Epithelial cell of esophagus (primary cell): ENCODE results near the gene FXR1.

Source experiments
- DNase-seq: peaks from one replicate; pipeline ENCODE4 v3.0.0; 2010; ENCODE audit warnings: low read depth
- H3K4me3 ChIP-seq: 2 replicates; pipeline ENCODE4 v1.5.1; 2011; ENCODE audit warnings: mild to moderate bottlenecking, low read length, control low read depth
- TF ChIP-seq, protein P1 (sequence below): IDR thresholded peaks from 2 replicates; pipeline ENCODE4 v1.5.1; 2011; ENCODE audit warnings: low read depth, mild to moderate bottlenecking, low read length, control low read depth, inconsistent platforms; ENCODE audit not compliant: insufficient read depth; ENCODE audit errors: missing control alignments

The FXR1 gene

DNA sequence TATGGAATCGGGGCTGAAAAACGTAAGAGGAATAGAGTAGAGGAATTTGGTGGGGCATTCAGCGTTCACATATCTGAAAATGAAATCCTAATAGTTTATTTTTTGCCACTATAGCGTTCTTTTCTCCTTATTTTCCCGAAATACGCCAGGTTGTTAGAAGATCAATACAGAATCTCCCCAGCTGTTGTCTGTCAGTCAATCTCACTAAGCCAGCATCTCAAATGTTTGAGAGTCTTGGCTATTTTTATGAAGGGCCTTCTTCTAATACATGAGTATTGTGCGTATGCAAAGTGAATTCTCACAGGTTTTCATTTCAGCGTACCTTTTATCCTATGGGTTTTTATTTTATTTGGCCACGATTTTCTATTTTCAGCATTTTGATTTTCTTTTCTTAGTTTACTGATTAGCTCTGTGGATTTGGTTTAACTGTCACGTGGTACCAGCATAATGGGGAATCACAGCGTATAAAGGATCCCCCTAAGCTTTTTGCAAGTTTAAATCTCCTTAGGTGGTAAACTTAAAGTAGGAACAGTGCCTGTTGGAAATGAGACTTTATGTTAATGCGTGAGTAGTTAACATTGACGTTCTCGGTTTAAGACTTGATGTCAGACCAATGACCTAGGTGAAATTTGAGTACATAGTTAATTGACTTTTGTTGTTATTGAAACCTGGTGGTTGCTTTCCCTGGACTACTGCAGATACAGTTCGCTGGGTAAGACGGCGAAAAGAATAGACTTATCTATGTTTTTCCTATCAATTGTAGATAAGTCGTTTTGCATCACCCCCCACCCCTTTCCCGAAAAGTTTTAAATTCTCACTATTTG, 1.3 kb downstream of the FXR1 start:
- no peak for DNase-seq
- TF ChIP-seq, protein P1, sequence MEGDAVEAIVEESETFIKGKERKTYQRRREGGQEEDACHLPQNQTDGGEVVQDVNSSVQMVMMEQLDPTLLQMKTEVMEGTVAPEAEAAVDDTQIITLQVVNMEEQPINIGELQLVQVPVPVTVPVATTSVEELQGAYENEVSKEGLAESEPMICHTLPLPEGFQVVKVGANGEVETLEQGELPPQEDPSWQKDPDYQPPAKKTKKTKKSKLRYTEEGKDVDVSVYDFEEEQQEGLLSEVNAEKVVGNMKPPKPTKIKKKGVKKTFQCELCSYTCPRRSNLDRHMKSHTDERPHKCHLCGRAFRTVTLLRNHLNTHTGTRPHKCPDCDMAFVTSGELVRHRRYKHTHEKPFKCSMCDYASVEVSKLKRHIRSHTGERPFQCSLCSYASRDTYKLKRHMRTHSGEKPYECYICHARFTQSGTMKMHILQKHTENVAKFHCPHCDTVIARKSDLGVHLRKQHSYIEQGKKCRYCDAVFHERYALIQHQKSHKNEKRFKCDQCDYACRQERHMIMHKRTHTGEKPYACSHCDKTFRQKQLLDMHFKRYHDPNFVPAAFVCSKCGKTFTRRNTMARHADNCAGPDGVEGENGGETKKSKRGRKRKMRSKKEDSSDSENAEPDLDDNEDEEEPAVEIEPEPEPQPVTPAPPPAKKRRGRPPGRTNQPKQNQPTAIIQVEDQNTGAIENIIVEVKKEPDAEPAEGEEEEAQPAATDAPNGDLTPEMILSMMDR = no peak

DNA sequence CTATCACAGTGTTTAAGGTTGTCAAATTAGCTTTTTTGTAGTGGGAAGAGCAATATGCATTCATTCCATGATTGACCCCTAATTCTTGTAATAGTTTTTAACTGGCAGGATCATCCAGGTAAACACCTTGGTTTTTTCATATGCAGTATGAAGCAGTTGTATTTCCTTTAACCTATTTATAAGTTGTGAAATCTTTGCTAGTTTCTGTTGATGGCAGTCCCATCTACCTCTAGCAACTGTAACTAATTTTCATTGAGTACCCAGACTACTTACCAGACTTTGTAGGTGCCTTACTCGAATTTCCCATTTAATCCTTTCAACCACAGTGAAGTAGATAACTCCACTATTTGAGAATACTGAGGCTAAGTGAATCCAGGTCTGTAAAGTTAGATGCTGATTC, 6.1 kb downstream of the FXR1 start:
- TF ChIP-seq, protein P1 = no peak
- no peak overlapping the region for H3K4me3 ChIP-seq
- DNase-seq = no peak

More for the DNA sequence above, 1.3 kb downstream of the FXR1 start:
- H3K4me3 ChIP-seq = peak overlapping the region; percentile 97

DNA sequence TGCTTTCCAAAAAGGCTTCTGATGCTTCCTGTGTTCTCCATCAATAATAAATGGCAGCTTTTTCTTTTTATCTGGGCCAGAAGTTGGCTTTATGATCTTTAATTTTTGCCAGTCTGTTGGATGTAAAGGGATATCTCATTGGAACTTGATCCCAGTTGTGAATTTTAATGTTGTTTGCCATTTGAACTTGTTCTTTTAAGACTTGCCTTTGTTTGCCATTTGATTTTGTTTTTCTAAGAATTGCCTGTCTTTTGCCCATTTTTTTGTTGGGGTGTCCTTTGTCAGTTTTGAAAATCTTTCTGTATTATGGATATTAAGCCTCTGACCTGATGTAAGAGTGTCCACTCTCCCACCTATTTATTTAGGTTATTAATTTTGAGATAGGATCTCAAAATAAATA, 9.8 kb downstream of the FXR1 start:
- DNase-seq = no peak
- H3K4me3 ChIP-seq = no peak overlapping the region
- TF ChIP-seq, protein P1 = no peak

DNA sequence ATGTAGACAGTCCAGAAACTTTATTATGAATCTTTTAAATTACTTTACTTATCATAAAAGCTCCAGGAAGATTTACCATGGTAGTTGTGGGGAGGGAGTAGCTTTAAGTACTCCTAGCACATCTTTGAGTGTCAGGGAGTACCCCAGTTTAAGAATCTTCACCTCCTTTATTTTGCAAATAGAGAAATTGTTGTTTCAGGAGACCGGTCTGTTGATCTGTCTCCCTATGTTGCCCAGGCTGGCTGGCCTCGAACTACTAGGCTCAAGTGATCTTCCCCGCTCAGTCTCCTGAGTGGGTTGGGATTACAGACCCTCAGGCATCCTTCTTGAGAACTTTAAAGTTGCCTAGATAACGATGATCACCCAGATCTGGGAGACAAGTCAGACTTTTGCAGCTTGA, 11.1 kb downstream of the FXR1 start:
- H3K4me3 ChIP-seq = no peak overlapping the region
- TF ChIP-seq, protein P1 = no peak
- DNase-seq = no peak

DNA sequence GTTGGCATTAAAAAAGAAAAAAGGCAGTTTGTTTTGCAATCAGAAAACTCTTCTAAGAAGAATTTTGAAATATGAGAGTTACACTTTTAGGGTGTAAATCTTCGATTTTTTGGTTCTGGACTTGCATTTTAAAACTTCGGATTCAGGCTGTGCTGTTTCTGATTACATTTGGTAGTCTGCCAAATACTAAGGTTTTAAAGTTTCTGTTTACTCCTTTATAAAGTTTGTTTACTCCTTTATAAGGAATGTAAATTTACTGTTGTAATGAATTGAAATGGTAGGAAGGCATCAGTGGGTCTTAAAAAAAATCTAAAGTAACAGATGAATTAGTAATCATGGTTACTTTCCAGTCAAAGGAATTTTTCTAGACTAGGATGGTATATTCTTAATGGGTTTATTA, 14.1 kb downstream of the FXR1 start:
- H3K4me3 ChIP-seq = no peak overlapping the region
- no peak for DNase-seq
- TF ChIP-seq, protein P1 = no peak

DNA sequence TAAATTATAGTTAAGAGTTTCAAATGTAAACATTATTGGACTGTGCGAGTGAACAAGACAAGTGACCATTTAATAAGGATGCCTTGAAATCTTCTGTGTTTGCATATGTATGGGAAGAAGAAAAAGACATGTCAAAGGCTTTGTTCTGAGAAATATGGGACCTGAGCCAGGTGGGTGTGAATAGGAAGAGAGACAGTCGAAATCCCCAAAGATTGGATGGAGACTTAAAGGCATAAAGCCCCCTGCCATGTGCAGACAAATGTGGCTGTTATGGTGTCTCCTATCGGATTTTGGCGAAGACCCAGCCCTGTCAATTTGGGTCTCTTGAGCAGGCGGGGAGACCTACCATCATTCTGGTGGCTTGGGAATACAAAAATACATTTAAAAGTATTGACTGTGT, 16.9 kb downstream of the FXR1 start:
- no peak overlapping the region for H3K4me3 ChIP-seq

More for the DNA sequence above, 16.9 kb downstream of the FXR1 start:
- DNase-seq = no peak
- TF ChIP-seq, protein P1 = no peak
